NCI-H2227 treated with DMSO at 0.1 percent for 48 hours (cell line): Measurements from ENCODE around the gene TSPAN1.

Source experiments
- DNase-seq: peaks from one replicate; lab custom pipeline; 2025; lab: John Stamatoyannopoulos, UW

Gene TSPAN1

GRCh38 chr1:46174448-46175231 is at the start of gene TSPAN1:
TSS of gene TSPAN1 (plus strand) at chr1:46175087. CDS start at chr1:46181108, 6,021 bp downstream.
- DNase-seq = no peak

- no peak for DNase-seq
These were observed 46.5 kb upstream of the TSPAN1 start for GRCh38 chr1:46128344-46128743.

- DNase-seq = no peak
These were observed 44.8 kb upstream of the TSPAN1 start for GRCh38 chr1:46130121-46130520.

DNA sequence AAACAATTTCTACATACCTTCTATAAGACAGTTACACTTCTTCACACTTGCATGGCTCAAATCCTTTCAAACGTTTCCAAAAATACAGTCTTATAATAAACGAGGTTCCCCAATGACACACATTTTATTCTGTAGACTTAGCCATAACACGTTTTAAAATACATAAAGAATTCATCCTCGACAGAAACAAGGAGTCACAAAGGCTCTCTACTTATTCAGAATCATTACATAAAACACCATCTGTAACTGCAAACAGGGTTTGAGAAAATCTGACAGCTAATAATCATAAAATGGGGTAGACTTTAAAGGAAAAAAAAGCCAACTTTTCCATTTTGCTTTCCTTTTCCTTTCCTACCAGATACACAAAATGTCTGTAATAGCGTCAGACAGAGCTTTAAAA is 44.3 kb upstream of the TSPAN1 start:
- DNase-seq = no peak

DNA sequence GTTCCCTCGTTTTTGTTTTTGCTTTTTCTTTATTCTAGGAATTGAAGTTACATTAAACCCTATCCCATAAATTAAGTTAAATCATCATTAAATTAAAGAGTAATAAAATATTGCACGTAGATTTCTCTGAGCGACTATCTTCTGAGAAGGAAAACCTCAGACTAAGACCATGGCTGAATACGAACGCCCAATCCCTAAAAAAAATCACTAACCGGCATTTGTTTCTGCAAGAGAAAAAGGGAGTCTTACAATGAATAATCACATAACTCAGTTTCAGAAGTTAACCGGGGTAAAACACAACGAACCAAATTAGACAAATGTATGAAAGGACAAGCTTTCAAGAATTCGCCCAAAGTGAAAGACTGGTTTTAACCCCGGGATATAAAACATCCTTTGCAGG is 43.8 kb upstream of the TSPAN1 start:
- no peak for DNase-seq

GRCh38 chr1:46131712-46132528 is 43.0 kb upstream of the TSPAN1 start:
- DNase-seq = peak; percentile 56

- DNase-seq = peak; percentile 99
These were observed 42.2 kb upstream of the TSPAN1 start, which contains the start of gene PIK3R3 for GRCh38 chr1:46132529-46133180. TSS of gene PIK3R3 (minus strand) at chr1:46132629. CDS start at chr1:46131952, 677 bp downstream.

GRCh38 chr1:46133181-46133658 is 41.7 kb upstream of the TSPAN1 start:
- DNase-seq = no peak

DNA sequence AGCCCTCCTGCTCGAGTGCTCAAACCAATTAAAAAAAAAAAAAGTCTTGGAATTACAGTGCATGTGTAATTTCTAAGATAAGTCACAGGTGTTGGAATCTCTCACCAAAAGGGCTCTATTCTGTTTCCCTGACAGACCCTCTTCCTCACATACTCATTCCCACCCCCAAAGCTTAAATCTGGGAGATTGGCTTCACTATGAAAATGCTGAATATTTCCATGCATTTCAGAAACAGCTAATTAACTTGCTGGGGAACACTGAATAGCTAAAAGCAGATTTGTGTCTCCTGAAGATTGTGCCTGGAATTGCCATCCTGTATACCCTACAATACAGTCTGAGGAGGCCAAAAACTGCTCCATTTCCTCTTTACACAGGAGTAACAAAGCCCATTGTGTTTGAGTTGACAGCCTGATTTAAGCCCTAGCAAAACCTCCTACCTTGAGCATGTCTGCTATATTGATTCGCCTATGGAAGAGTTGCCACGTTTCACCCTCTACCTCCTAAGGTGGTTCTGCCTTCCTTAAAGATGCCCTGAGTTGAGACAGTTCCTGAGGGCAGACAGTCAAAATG is 41.0 kb upstream of the TSPAN1 start:
- DNase-seq = no peak

GRCh38 chr1:46134660-46135331 is 40.1 kb upstream of the TSPAN1 start:
- DNase-seq = peak; percentile 21

- DNase-seq = no peak
These were observed 38.2 kb upstream of the TSPAN1 start for GRCh38 chr1:46136711-46137110.

- no peak for DNase-seq
These were observed 37.0 kb upstream of the TSPAN1 start for GRCh38 chr1:46137916-46138315.

GRCh38 chr1:46148318-46148717 is 26.6 kb upstream of the TSPAN1 start:
- no peak for DNase-seq

DNA sequence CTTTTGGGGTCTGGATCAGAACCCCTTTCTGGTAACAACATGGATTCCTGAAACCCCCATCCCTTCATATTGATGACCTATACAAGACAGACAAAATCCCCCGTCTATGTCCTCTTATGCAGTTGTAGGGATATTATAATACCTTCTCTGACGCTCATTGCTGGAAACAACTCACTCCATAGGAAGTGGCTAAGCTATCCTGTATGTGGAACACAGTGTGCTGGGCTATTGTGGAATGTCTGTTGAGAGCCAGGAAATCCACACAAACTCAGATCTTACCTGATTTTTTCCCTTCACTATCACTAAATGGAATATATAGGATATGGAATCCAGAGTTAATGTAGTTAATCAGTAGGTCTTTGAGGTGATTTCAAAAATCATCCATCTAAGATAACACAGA is 24.8 kb upstream of the TSPAN1 start:
- DNase-seq = no peak

GRCh38 chr1:46152016-46152415 is 22.9 kb upstream of the TSPAN1 start:
- no peak for DNase-seq

DNA sequence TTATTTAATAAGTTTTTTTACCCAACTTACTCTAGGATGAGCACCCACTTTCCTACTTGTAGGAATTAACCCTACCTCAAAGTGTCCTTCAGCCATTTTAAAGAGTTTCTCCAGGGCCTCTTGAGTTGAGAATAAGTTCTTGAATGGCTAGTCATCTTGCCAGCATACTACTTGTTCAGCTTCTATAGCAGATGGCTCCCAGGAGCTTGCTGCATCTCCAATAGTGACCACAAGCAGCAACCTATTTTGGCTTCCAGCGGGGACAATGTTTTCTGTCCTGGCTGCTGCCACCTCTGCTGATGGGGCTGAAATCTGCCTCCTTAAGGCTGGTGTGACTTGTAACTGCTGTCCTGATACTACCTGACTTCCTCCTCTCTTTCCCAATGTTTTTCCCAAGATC is 21.7 kb upstream of the TSPAN1 start:
- DNase-seq = no peak

- DNase-seq = no peak
These were observed 21.2 kb upstream of the TSPAN1 start for GRCh38 chr1:46153732-46154131.

DNA sequence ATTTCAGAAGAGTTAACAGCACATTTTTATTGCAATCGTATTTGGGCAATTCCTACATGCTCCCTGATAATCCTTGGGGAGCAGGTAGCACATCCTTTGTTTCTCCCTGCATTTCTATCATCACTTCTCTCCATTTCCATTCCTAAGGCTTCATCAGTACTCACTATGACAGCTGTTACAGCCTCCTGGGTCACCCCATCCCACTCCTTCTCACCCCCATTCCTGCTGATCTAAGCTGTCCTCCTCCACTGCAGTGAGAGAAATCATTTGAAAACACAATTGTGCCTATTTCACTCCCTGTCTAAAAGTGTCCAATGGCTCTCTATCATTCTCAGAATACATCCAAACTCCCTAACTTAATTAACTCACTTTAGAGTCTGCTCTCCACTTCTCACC is 17.0 kb upstream of the TSPAN1 start:
- no peak for DNase-seq

- DNase-seq = no peak
These were observed 16.3 kb upstream of the TSPAN1 start for GRCh38 chr1:46158312-46159281.

GRCh38 chr1:46159516-46159915 is 15.4 kb upstream of the TSPAN1 start:
- DNase-seq = no peak
